ENCODE results near the gene MAGI3.

The MAGI3 gene

DNA sequence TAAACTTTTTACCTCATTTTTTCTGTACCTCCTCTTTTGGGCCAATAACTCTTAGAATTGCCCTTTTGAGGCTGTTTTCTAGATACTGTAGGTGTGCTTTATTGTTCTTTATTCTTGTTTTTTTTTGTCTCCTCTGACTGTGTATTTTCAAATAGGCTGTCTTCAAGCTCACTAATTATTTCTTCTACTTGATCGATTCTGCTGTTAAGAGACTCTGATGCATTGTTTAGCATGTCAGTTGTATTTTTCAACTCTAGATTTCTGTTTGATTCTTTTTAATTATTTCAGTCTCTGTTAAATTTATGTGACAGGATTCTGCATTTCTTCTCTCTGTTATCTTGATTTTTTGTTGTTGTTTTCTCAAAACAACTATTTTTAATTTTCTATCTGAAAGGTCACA, 238.7 kb downstream of the MAGI3 start:
- DNase-seq (ENCODE audit: extremely low read depth, insufficient read length): no peak
- H3K27me3 ChIP-seq (replicated peaks; ENCODE audit: control insufficient read depth, insufficient read depth, low read length): no peaks in the 10 kb centered on the region
- TF ChIP-seq, protein P1, sequence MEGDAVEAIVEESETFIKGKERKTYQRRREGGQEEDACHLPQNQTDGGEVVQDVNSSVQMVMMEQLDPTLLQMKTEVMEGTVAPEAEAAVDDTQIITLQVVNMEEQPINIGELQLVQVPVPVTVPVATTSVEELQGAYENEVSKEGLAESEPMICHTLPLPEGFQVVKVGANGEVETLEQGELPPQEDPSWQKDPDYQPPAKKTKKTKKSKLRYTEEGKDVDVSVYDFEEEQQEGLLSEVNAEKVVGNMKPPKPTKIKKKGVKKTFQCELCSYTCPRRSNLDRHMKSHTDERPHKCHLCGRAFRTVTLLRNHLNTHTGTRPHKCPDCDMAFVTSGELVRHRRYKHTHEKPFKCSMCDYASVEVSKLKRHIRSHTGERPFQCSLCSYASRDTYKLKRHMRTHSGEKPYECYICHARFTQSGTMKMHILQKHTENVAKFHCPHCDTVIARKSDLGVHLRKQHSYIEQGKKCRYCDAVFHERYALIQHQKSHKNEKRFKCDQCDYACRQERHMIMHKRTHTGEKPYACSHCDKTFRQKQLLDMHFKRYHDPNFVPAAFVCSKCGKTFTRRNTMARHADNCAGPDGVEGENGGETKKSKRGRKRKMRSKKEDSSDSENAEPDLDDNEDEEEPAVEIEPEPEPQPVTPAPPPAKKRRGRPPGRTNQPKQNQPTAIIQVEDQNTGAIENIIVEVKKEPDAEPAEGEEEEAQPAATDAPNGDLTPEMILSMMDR (IDR thresholded peaks at IDR 0.05; ENCODE audit: insufficient read depth, low read length, poor library complexity, severe bottlenecking): no peak
- H3K4me3 ChIP-seq (replicated peaks; ENCODE audit: low read depth, low read length): no peak overlapping the region
- no peaks in the 10 kb centered on the region for H3K36me3 ChIP-seq (ENCODE audit: control insufficient read depth, insufficient read depth, low read length)

DNA sequence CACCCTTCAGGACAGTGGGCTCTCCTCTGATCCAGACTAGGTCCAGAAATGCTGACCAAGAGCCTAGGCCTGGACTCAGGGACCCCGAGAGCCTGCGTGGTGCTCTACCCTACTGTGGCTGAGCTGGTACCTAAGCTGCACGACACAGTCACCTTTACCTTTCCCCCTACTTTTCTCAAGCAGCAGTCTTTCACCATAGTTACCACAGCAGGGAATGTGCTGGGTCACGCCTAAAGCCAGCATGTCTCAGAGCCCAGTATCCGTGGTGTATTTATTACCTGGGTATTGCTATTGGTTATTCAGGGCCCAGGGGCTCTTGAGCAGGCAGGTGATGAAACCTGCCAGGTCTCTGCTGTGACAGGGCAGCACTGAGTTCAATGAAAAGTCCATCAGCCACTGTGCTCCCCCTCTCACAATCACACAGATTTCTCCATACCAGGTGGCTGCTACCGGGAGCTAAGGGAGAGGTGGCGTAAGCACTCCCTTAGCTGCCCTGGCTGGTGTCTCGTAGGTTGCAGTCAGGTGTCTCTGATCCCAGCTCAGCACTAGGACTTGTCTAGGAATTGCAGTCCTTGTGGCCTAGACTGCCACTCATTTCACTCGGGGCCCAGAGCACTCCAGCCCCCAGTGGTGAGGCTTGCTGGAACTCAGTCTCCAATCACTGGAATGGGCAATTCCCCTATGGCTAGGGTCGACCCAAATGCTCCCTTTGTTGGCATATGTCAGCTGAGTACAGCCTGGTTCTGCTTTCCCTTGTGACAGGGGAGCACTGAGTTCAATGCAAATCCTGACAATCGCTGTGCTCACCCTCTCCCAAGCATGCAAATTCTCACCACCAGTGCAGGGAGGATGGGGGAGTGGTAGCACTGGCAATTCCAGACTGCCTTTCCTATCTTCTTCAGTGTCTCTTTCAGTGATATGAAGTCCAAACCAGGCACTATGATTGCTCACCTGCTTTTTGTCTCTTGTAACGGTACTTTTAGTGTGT, 240.3 kb downstream of the MAGI3 start:
- TF ChIP-seq, protein P1 (IDR thresholded peaks at IDR 0.05; ENCODE audit: insufficient read depth, low read length, poor library complexity, severe bottlenecking): no peak
- Histone ChIP-seq H3K36me3 (ENCODE audit: control insufficient read depth, insufficient read depth, low read length) (no peaks in the 10 kb centered on the region), H3K4me3 (replicated peaks; ENCODE audit: low read depth, low read length) (no peak overlapping the region), H3K27me3 (replicated peaks; ENCODE audit: control insufficient read depth, insufficient read depth, low read length) (no peaks in the 10 kb centered on the region)
- no peak for DNase-seq (ENCODE audit: extremely low read depth, insufficient read length)

DNA sequence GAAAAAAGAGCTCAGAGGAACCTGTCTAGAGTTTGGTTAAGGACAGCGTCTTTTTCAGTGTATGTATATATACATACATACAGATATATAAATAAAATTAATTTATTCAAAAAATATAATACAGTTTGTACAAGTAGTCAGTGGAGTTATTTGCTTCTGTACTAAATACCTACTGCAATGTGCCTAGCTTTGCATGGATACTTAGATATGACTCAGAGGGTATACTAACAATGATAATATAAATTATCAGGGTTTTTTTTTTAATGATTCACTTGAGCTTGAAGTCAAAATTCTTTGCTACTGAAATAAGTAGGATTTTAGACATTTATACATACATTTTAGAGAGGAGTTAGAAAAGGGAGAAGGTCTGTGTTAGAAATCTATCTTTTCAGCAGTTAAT, 251.1 kb downstream of the MAGI3 start:
- TF ChIP-seq, protein P1 (IDR thresholded peaks at IDR 0.05; ENCODE audit: insufficient read depth, low read length, poor library complexity, severe bottlenecking): no peak
- Histone ChIP-seq H3K27me3 (replicated peaks; ENCODE audit: control insufficient read depth, insufficient read depth, low read length) (no peaks in the 10 kb centered on the region), H3K4me3 (replicated peaks; ENCODE audit: low read depth, low read length) (no peak overlapping the region), H3K36me3 (ENCODE audit: control insufficient read depth, insufficient read depth, low read length) (no peaks in the 10 kb centered on the region)
- no peak for DNase-seq (ENCODE audit: extremely low read depth, insufficient read length)

DNA sequence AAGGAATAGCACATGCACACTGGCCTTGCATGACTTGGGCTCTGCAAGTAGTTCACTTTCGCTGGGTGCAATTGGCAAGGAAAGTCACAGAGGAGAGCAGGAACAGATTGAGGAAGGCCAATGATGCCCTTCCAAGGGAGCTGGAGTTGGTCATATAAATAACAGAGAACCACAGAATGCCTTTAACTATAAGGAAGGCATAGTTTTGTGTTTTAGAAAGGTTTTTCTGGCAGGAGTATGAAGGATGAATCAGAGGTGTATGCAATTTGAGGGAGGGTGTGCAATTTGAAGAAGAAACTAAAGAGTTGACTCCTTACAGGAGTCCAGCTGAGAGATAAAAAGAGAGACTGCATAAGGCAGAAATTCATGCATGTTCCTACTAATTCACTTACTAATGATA, 256.8 kb downstream of the MAGI3 start:
- TF ChIP-seq, protein P1 (IDR thresholded peaks at IDR 0.05; ENCODE audit: insufficient read depth, low read length, poor library complexity, severe bottlenecking): no peak
- no peaks in the 10 kb centered on the region for H3K36me3 ChIP-seq (ENCODE audit: control insufficient read depth, insufficient read depth, low read length)
- DNase-seq (ENCODE audit: extremely low read depth, insufficient read length): no peak
- no peak overlapping the region for H3K4me3 ChIP-seq (replicated peaks; ENCODE audit: low read depth, low read length)
- H3K27me3 ChIP-seq (replicated peaks; ENCODE audit: control insufficient read depth, insufficient read depth, low read length): no peaks in the 10 kb centered on the region

DNA sequence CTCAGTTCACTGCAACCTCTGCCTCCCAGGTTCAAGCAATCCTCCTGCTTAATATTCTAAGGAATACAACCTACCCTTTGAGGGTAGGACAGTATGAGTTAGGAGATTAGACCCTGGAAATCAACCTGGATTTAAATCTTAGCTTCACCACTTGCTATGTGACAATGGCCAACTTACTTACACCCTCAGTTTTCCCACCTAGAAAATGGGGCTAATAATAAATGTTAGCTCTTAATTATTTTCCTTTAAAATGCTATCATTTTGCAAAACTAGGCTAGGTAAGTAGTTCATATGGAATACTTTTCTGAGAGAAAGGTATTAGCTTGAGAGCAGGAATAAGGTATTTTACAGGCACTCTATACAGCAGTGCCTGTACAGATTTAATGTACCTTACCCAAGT, 258.2 kb downstream of the MAGI3 start:
- Histone ChIP-seq H3K27me3 (replicated peaks; ENCODE audit: control insufficient read depth, insufficient read depth, low read length) (no peaks in the 10 kb centered on the region), H3K36me3 (ENCODE audit: control insufficient read depth, insufficient read depth, low read length) (no peaks in the 10 kb centered on the region), H3K4me3 (replicated peaks; ENCODE audit: low read depth, low read length) (no peak overlapping the region)
- no peak for DNase-seq (ENCODE audit: extremely low read depth, insufficient read length)
- TF ChIP-seq, protein P1 (IDR thresholded peaks at IDR 0.05; ENCODE audit: insufficient read depth, low read length, poor library complexity, severe bottlenecking): no peak
